Measurements from ENCODE around the gene PLSCR5.

DNA sequence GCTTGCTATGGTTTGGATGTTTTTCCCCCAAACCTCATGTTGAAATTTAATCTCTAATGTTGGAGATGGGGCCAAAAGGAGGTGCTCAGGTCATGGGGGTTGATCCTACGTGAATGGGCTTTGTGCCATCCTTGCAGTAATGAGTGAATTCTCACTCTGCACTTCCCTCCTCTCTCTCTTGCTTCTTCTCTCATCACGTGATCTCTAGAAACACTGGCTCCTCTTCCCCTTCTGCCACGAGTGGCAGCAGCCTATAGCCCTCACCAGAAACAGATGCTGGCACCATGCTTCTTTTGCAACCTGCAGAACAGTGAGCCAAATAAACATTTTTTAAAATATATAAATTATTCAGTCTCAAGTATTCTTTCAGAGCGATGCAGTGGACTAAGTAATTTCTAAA lies 47.4 kb downstream of the PLSCR5 start:
- no peak for TF ChIP-seq POLR2A (IDR thresholded peaks at IDR 0.05)
- TF ChIP-seq EP300 (IDR thresholded peaks at IDR 0.05) = no peak

Measured in gastroesophageal sphincter (tissue), 2 donors.